A673 (cell line): Measurements from ENCODE around the gene AP2B1. TPM values are rescaled to one million over a fixed set of nuclear protein-coding genes. Genes with fewer than 3 reads are reported as not detected.
A peak's percentile ranks its signal among the peaks of the same experiment; 100 is the strongest.

Experiments
- BruUV-seq: library from RNA; stranded (reverse); fragments of 400-500 nt; replicated peaks from 2 replicates; lab custom pipeline; 2021; lab: Mats Ljungman, UMichigan
- CTCF ChIA-PET: fragments of 300-600 bp; sonication (Branson Sonifier 250); formaldehyde crosslinking; loops from one replicate; lab custom pipeline; 2022; ENCODE audit warnings: antibody characterized with exemption; lab: Charles Lee
- POLR2A ChIA-PET: fragments of 300-600 bp; sonication (Branson Sonifier 250); formaldehyde crosslinking; loops from one replicate; lab custom pipeline; 2022; ENCODE audit warnings: antibody characterized with exemption; ENCODE audit not compliant: low non-redundant PET; lab: Charles Lee
- DNase-seq: peaks from one replicate; pipeline ENCODE4 v3.0.0-alpha.2; 2015; ENCODE audit warnings: low spot score
- H3K27ac ChIP-seq: fragments of 200-600 bp; sonication (generic); 2 replicates; pipeline ENCODE4 v1.5.1; 2016; ENCODE audit warnings: mixed run types, low read depth, mild to moderate bottlenecking, mixed read lengths, antibody characterized with exemption, low read length; ENCODE audit not compliant: poor library complexity, severe bottlenecking
- H3K27me3 ChIP-seq: fragments of 200-600 bp; sonication (generic); replicated peaks from 2 replicates; pipeline ENCODE4 v1.6.1; 2017; ENCODE audit warnings: mixed run types, low read depth, mild to moderate bottlenecking, mixed read lengths, antibody characterized with exemption, low read length; ENCODE audit not compliant: insufficient read depth, poor library complexity
- H3K36me3 ChIP-seq: fragments of 200-600 bp; sonication (generic); 2 replicates; pipeline ENCODE4 v1.6.1; 2016; ENCODE audit warnings: mixed run types, mild to moderate bottlenecking, mixed read lengths, antibody characterized with exemption, low read length; ENCODE audit not compliant: insufficient read depth, poor library complexity, severe bottlenecking
- H3K4me1 ChIP-seq: fragments of 200-600 bp; sonication (generic); 2 replicates; pipeline ENCODE4 v1.6.1; 2017; ENCODE audit warnings: mixed run types, mild to moderate bottlenecking, mixed read lengths, antibody characterized with exemption, low read length; ENCODE audit not compliant: insufficient read depth, poor library complexity, severe bottlenecking
- H3K4me3 ChIP-seq: fragments of 200-600 bp; sonication (generic); 2 replicates; pipeline ENCODE4 v1.5.1; 2016; ENCODE audit warnings: low read depth, mixed run types, mild to moderate bottlenecking, mixed read lengths, low read length; ENCODE audit not compliant: poor library complexity, severe bottlenecking
- H3K9me3 ChIP-seq: fragments of 200-600 bp; sonication (generic); 2 replicates; pipeline ENCODE4 v1.6.1; 2016; ENCODE audit warnings: mixed run types, low read depth, mild to moderate bottlenecking, mixed read lengths, antibody characterized with exemption, low read length; ENCODE audit not compliant: poor library complexity, severe bottlenecking
- EZH2 ChIP-seq: fragments of 200-600 bp; sonication (generic); IDR thresholded peaks from 2 replicates; pipeline ENCODE4 v1.6.1; 2017; ENCODE audit warnings: borderline replicate concordance, low read depth, mild to moderate bottlenecking, mixed read lengths, antibody characterized with exemption, low read length; ENCODE audit not compliant: poor library complexity, severe bottlenecking
- intact Hi-C: fragments of 100-400 bp; cut with micrococcal nuclease; formaldehyde crosslinking; loops from one replicate; pipeline ENCODE4 v1.10.0; 2022; ENCODE audit not compliant: unreplicated experiment
- total RNA-seq: library from RNA; stranded (reverse); gene quantifications from 2 replicates; pipeline ENCODE4 v1.2.3, GENCODE V29; 2021
- TF ChIP-seq, protein P1 (sequence below): fragments of 300-800, 200-600 bp; sonication (generic); conservative IDR thresholded peaks from 2 replicates; pipeline ENCODE4 v1.5.1; 2017; ENCODE audit warnings: low read depth, mild to moderate bottlenecking, antibody characterized with exemption, low read length, moderate library complexity, mixed read lengths

Gene AP2B1
- total RNA-seq, 1 experiment from 2014 or later = 124 TPM

GRCh38 chr17:35742896-35743477 is 155.9 kb downstream of the AP2B1 start:
- H3K4me1 ChIP-seq = no peaks in the 10 kb centered on the region
- H3K27me3 ChIP-seq = no peaks in the 10 kb centered on the region
- no peaks in the 10 kb centered on the region for H3K36me3 ChIP-seq
- TF ChIP-seq, protein P1, sequence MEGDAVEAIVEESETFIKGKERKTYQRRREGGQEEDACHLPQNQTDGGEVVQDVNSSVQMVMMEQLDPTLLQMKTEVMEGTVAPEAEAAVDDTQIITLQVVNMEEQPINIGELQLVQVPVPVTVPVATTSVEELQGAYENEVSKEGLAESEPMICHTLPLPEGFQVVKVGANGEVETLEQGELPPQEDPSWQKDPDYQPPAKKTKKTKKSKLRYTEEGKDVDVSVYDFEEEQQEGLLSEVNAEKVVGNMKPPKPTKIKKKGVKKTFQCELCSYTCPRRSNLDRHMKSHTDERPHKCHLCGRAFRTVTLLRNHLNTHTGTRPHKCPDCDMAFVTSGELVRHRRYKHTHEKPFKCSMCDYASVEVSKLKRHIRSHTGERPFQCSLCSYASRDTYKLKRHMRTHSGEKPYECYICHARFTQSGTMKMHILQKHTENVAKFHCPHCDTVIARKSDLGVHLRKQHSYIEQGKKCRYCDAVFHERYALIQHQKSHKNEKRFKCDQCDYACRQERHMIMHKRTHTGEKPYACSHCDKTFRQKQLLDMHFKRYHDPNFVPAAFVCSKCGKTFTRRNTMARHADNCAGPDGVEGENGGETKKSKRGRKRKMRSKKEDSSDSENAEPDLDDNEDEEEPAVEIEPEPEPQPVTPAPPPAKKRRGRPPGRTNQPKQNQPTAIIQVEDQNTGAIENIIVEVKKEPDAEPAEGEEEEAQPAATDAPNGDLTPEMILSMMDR = no peak
- TF ChIP-seq EZH2 = no peak
- H3K27ac ChIP-seq = no peak overlapping the region
- no TSS peak for BruUV-seq
- ChIA-PET CTCF (no interaction called here), POLR2A (no interaction called here)
- intact Hi-C loops = loop anchor here (10.0 kb wide), 1 partner anchor 428 kb away; no protein-coding TSS in a partner anchor
- no peak for DNase-seq
- no peaks in the 10 kb centered on the region for H3K9me3 ChIP-seq
- no peak overlapping the region for H3K4me3 ChIP-seq

DNA sequence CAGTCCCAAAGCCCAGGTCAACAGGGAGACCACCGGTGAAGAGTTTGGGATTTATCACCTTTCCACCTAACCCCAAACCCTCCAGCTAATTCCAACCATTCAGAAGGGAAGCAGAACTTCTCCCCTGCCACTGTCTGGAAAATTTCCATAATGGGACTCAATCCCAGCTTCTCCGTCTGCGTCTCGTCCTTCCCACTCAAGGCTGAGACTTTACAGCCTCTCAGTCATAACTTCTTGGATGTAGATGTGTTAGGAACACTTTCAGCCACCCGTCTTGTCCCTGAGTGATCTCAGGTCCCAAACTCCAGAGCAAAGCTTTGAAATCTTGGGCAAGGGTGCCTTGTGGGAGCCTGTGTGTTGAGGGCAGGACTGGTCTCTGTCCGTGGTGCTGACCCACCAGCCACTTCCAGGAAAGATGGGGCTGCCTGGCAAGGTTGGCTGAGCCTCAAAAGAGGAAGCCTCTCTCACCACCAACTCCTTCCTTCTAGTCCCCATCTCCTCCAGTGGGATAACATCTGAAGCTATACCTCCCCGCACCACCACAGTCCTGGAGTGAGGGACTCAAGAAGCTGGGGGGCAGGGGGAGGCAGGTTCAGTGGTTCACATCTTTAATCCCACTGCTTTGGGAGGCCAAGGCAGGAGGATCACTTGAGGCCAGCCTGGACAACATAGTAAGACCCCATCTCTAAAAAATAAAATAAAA is 156.7 kb downstream of the AP2B1 start:
- ChIA-PET POLR2A (no interaction called here), CTCF (no interaction called here)
- no TSS peak for BruUV-seq
- TF ChIP-seq EZH2 = no peak
- TF ChIP-seq, protein P1 = no peak
- Histone ChIP-seq H3K4me3 (no peak overlapping the region), H3K9me3 (no peaks in the 10 kb centered on the region), H3K27me3 (no peaks in the 10 kb centered on the region), H3K4me1 (no peaks in the 10 kb centered on the region), H3K36me3 (no peaks in the 10 kb centered on the region), H3K27ac (no peak overlapping the region)
- intact Hi-C loops = loop anchor here (10.0 kb wide), 1 partner anchor 429 kb away; no protein-coding TSS in a partner anchor
- peak; percentile 34 for DNase-seq

GRCh38 chr17:35744830-35745229 is 157.7 kb downstream of the AP2B1 start:
- TF ChIP-seq, protein P1 = no peak
- no peak for TF ChIP-seq EZH2
- Histone ChIP-seq H3K27me3 (no peaks in the 10 kb centered on the region), H3K4me1 (no peaks in the 10 kb centered on the region), H3K36me3 (no peaks in the 10 kb centered on the region), H3K4me3 (no peak overlapping the region), H3K9me3 (no peaks in the 10 kb centered on the region), H3K27ac (no peak overlapping the region)
- BruUV-seq = no TSS peak
- ChIA-PET POLR2A (no interaction called here), CTCF (interaction anchor here (0.6 kb wide), 1 partner anchor 155 kb away, joined by 3 read pairs; no protein-coding TSS in a partner anchor)
- intact Hi-C loops = loop anchor here (5.0 to 10.0 kb wide), 3 partner anchors 203 to 573 kb away; no protein-coding TSS in a partner anchor
- no peak for DNase-seq
